Nephron progenitor cell (in vitro differentiated cells): ENCODE results near the gene NCAPG2.

Experiments
- DNase-seq: peaks from one replicate; pipeline ENCODE4 v3.0.0; 2021
- H3K27ac Mint-ChIP-seq: 2 replicates; pipeline ENCODE4 v1.8.0; 2021; ENCODE audit warnings: mild to moderate bottlenecking, moderate library complexity, mixed read lengths
- H3K27me3 Mint-ChIP-seq: 2 replicates; pipeline ENCODE4 v1.8.0; 2021; ENCODE audit warnings: mild to moderate bottlenecking, low read depth, mixed read lengths; ENCODE audit not compliant: poor library complexity
- H3K36me3 Mint-ChIP-seq: 2 replicates; pipeline ENCODE4 v1.8.0; 2021; ENCODE audit warnings: low read depth, mixed read lengths
- H3K4me1 Mint-ChIP-seq: 2 replicates; pipeline ENCODE4 v1.8.0; 2021; ENCODE audit warnings: mixed read lengths
- H3K4me3 Mint-ChIP-seq: 2 replicates; pipeline ENCODE4 v1.8.0; 2021; ENCODE audit warnings: mild to moderate bottlenecking, moderate library complexity, mixed read lengths
- H3K9me3 Mint-ChIP-seq: 2 replicates; pipeline ENCODE4 v1.8.0; 2021; ENCODE audit warnings: mild to moderate bottlenecking, moderate library complexity, mixed read lengths
- TF ChIP-seq, protein P1 (sequence below): fragments of 200-600 bp; sonication (generic); IDR thresholded peaks from 2 replicates; pipeline ENCODE4 v1.5.0; 2021; ENCODE audit warnings: antibody characterized with exemption

Gene NCAPG2

DNA sequence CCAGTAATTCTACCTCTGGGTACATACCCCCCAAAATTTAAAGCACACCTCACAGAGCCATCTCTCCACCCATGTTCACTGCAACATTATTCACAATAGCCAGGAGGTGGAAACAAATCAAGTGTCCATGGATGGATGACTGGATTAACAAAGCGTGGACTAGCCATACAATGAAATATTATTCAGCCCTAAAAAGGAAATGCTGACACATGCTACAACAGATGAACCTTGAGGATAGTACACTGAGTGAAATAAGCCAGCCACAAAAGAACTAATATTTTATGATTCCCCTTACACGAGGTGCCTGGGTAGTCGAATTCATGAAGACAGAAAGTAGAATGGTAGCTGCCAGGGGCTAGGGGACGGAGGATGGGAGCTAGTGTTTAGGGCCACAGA, 85.9 kb downstream of the NCAPG2 start:
- DNase-seq = no peak
- TF ChIP-seq, protein P1, sequence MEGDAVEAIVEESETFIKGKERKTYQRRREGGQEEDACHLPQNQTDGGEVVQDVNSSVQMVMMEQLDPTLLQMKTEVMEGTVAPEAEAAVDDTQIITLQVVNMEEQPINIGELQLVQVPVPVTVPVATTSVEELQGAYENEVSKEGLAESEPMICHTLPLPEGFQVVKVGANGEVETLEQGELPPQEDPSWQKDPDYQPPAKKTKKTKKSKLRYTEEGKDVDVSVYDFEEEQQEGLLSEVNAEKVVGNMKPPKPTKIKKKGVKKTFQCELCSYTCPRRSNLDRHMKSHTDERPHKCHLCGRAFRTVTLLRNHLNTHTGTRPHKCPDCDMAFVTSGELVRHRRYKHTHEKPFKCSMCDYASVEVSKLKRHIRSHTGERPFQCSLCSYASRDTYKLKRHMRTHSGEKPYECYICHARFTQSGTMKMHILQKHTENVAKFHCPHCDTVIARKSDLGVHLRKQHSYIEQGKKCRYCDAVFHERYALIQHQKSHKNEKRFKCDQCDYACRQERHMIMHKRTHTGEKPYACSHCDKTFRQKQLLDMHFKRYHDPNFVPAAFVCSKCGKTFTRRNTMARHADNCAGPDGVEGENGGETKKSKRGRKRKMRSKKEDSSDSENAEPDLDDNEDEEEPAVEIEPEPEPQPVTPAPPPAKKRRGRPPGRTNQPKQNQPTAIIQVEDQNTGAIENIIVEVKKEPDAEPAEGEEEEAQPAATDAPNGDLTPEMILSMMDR = no peak
- H3K27ac Mint-ChIP-seq = no peak overlapping the region
- H3K36me3 Mint-ChIP-seq = peaks cover 29% of the 10 kb centered on the region
- peaks cover 5% of the 10 kb centered on the region for H3K27me3 Mint-ChIP-seq
- H3K9me3 Mint-ChIP-seq = no peaks in the 10 kb centered on the region
- no peak overlapping the region for H3K4me3 Mint-ChIP-seq
- peaks cover 29% of the 10 kb centered on the region for H3K4me1 Mint-ChIP-seq

DNA sequence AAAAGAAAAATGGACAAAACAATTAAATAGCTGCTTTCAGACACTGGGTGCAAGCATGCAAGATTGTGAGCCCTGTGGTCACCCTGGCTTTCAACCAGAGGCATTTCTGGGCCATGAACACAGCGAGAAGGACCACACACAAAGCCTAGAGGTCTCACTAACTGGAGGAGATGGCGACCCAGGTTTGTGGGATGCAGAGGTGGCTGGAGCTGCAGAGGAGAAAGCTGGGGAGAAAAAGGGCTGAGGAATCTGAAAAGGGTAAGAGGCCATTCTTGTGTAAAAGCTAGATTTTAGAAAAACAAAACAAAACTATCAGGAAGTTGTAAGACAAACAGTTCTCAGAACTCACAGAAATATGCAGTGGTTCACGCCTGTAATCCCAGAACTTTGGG, 86.9 kb downstream of the NCAPG2 start:
- H3K36me3 Mint-ChIP-seq = peaks cover 19% of the 10 kb centered on the region
- TF ChIP-seq, protein P1 = no peak
- H3K27me3 Mint-ChIP-seq = peaks cover 5% of the 10 kb centered on the region
- no peak overlapping the region for H3K4me3 Mint-ChIP-seq
- peaks cover 35% of the 10 kb centered on the region for H3K4me1 Mint-ChIP-seq
- H3K9me3 Mint-ChIP-seq = no peaks in the 10 kb centered on the region
- no peak overlapping the region for H3K27ac Mint-ChIP-seq
- no peak for DNase-seq

DNA sequence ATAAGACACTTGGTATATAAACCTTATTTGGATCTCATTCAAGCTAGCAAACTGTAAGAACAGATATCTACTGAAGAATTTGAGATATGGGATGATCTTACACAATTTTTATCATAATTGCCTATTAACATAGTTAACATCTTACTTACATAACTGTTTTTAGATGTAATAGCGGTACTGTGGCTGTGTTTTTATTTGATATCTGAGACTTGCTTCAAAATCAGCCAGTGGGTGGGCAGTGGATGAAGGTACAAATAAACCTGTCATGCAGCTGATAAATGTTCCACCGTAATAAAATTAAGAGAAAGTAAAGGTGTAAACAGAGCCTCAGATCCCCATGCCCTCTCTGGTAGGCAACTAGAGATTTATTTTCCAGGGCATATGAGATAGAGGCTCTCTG, 88.6 kb downstream of the NCAPG2 start:
- no peak overlapping the region for H3K27ac Mint-ChIP-seq
- peaks cover 5% of the 10 kb centered on the region for H3K27me3 Mint-ChIP-seq
- H3K36me3 Mint-ChIP-seq = peaks cover 14% of the 10 kb centered on the region
- no peak for DNase-seq
- H3K4me3 Mint-ChIP-seq = peak overlapping the region; percentile 1
- no peaks in the 10 kb centered on the region for H3K9me3 Mint-ChIP-seq
- peaks cover 42% of the 10 kb centered on the region for H3K4me1 Mint-ChIP-seq
- TF ChIP-seq, protein P1 = no peak

- Mint-ChIP-seq H3K4me3 (no peak overlapping the region), H3K27ac (no peak overlapping the region), H3K9me3 (no peaks in the 10 kb centered on the region), H3K27me3 (peaks cover 8% of the 10 kb centered on the region), H3K36me3 (peaks cover 18% of the 10 kb centered on the region), H3K4me1 (peaks cover 54% of the 10 kb centered on the region)
- TF ChIP-seq, protein P1 = no peak
- DNase-seq = no peak
Observed at GRCh38 chr7:158614700-158615099, 89.9 kb downstream of the NCAPG2 start.

GRCh38 chr7:158613481-158613880, 91.1 kb downstream of the NCAPG2 start:
- TF ChIP-seq, protein P1 = no peak
- DNase-seq = no peak
- peaks cover 61% of the 10 kb centered on the region for H3K4me1 Mint-ChIP-seq
- no peak overlapping the region for H3K27ac Mint-ChIP-seq
- peaks cover 8% of the 10 kb centered on the region for H3K27me3 Mint-ChIP-seq
- H3K4me3 Mint-ChIP-seq = no peak overlapping the region
- peaks cover 12% of the 10 kb centered on the region for H3K36me3 Mint-ChIP-seq
- no peaks in the 10 kb centered on the region for H3K9me3 Mint-ChIP-seq

DNA sequence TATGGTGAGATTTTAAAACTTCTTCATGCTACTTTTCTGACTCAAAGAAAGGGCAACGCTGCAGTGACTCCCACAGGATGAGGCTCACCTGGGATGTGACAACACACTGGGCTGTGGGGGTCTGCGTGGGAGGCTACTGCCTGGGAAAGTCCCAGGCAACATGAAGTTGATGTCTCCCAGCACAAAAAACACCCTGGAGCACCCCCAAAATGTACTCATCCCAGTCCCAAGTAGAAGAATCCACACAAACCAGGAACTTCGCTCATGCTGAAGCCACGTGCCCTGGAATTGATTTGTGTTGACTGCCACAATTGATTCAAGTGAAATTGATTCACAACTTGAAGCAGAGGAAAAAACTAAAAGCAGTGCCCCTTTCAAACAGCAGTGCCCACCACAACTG, 92.1 kb downstream of the NCAPG2 start:
- no peak overlapping the region for H3K27ac Mint-ChIP-seq
- no peak for DNase-seq
- no peaks in the 10 kb centered on the region for H3K9me3 Mint-ChIP-seq
- H3K4me3 Mint-ChIP-seq = no peak overlapping the region
- TF ChIP-seq, protein P1 = no peak
- peaks cover 57% of the 10 kb centered on the region for H3K4me1 Mint-ChIP-seq
- peaks cover 8% of the 10 kb centered on the region for H3K36me3 Mint-ChIP-seq
- peaks cover 4% of the 10 kb centered on the region for H3K27me3 Mint-ChIP-seq
